Measurements from ENCODE around the gene CACNA1I.

The CACNA1I gene

DNA sequence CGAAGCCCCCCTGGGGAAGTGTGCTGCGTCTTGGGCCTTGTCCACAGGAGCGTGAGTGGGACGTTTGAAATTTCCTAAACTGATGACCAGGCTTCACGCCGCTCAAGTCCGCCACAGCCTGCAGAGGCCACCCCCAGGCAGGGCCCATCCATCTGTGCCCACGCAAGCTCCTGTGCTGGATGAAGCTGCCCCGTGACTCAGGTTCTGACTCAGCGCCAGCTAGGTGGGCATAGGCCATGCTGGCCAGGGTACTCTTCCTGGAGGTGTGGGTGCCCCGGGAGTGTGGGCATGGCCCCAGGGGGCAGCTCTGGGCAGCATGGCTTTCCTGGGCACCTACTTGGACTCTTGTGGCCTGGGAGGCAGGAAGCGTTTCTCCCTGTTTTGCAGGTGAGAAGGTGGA, 134.8 kb downstream of the CACNA1I start:
- DNase-seq = no peak

DNA sequence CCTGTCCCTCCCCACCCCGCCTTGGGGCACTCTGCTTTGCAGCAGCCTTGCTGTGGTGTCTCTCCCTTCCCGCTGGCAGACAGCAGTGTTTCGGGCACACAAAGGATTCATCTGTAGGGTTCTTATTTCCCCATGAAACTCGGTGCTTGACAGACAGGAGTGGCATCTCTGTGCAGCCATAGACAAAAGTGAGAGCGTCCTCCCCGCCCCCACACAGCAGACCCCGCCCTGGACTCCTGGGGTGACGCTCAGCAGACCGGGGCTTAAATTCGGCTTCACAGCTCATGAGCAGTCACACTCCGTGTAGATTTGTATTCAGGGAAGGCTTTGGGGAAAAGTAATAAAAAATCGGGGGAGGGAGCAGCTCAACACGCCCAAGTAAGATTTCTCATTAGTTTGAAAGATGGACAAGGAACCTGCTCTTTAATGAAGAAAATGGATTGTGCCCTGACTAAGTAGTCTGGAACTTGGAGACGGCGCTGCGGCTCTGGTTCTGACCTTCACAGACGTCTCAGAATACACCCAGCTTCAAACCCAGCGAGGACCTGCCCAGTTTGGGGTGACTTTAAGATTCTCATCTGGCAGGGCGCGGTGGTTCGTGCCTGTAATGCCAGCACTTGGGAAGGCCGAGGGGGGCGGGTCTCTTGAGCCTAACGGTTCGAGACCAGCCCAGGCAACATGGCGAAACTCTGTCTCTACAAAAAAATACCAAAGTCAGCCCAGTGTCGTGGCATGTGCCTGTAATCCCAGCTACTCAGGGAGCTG, 136.0 kb downstream of the CACNA1I start:
- no peak for DNase-seq

DNA sequence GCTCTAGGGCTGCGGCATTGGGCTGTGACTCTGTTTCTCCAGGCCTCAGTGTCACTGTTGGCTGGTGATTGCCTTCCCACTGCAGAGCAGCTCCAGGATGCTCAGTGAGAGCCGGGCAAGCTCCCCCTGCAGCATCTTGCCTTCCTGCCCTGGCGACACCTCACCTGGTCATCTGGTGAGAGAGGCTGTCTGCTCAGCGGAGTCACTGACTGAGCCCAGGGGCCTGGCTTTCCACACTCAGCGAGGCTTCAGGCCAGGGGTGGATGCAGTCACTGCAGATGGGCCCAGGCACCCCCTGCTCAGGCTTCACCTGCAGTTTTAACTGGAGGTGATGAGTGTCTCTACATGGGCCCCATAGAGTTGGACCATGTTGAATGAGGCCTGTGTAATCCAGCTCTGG, 136.8 kb downstream of the CACNA1I start:
- no peak for DNase-seq

DNA sequence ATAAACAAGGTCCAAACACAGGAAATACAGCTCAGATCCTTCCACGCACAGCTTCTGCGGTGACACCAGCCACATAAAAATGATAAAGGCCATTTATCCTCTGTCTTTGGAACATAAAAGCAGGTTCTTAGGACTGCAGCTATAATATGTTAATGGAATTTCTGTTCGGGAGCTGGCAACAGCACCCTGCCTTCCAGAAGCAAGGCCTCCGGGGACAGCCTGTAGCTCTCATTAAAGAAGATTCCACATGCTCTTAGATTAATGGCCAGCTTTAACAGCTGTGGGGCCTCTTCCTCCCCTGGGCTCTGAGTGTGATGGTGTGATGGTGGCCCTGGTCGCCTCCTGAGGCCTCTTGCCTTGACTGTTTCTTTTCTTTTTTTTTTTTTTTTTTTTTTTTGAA, 137.3 kb downstream of the CACNA1I start:
- no peak for DNase-seq

DNA sequence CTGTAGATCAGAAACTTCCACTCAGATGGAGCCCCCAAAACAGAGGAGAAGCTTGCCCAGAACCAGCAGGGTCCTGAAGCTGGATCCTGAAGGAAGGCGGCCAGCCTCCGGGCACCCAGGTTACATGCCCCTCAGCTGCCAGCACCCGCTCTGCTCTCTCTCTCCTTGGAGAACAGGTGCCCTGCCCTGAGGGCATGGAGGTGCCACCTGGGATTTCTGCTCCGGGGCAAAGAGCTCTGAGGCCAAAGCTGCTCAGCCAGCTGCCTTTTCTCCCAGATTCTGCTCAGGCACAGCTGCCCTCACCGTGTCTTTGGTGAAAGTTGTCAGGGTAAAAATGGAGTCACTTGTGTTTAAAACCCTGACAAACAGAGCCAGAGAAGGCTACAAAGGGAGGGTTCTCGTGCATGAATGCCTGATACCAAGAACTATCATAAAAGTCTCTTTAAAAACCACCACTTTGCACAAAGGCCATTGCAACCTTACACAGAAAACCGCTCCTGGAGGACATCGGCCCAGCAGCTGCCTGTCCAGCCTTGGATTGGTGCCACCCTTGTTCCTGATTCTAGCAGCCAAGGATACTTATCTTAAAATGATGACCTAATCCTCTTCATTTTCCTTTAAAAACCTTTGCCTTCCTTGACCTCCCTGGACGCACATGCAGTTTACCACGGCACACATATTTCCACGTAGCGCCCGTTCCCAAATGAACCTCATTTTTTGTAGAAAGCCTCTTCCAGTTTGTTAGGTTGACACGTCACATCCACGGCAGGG, 140.0 kb downstream of the CACNA1I start:
- DNase-seq = no peak

DNA sequence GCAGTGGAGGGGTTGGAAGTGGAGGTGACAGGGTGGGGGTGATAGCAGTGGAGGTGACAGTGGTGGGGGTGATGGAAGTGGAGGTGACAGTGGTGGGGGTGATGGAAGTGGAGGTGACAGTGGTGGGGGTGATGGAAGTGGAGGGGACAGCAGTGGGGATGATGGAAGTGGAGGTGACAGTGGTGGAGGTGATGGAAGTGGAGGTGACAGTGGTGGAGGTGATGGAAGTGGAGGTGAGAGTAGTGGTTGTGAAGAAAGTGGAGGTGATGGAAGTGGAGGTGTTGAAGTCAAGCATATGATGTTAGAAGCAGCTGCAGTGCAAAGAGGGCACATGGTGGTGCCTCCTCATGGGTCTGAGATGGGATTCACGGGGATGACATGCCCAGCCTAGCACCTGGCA, 141.5 kb downstream of the CACNA1I start:
- DNase-seq = no peak

DNA sequence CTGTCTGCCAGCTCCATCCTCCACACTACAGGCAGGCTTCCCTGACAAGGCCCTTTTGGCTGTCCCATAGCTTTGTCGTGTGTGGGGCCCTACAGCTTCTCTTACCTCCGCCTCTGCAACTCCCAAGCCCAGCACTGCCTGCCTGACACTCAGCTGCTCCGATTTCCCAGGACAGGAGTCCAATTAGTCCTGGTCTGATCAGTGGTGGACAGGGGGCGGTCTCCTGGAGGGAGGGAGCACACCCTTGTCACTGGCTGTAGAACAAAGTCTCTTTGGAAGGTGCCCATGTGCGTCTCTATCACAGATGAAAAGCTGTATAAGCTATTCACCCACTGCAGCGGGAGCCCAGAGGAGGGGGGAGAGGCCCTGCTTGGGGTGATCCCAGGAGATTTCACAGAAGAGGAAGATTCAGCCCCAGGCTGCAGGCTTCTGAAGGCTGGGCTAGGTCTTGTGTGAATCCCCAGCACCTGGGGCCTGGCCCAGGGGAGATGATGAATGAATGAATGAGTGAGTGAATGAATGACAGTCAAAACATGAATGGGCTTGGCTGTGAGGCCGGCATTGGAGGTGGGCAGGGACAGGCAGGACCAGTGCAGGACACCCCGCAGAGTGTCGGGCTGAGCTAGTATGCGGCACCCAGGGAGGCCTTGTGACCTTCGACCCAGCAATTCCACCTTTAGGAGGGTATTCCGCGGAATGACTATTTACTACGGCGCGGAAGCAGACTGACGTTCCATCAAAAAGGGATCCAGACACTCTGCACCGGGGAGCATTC, 142.4 kb downstream of the CACNA1I start:
- no peak for DNase-seq

DNA sequence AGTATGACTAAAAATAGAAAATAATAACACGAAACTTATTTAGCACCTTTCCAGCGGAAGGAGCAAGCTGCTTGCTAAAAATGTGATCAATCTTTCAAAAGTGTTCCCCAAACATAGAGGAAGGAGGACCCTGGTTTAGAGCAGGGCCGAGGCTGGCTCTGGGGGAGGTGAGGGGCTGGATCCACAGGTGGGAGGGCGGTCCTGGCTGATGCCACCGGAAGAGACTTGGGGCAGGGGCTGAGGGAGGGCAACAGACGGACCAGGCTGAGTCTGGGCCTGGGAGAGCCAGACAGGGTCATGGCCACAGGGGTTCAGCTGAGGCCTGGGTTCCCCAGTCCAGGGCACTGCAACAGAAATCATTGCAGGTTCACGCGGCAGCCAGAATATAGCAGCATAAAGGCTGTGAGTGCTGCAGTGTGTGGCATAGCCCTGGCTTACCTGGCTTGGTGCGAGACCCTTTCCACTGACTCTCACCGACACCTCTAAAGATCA, 143.3 kb downstream of the CACNA1I start:
- no peak for DNase-seq

DNA sequence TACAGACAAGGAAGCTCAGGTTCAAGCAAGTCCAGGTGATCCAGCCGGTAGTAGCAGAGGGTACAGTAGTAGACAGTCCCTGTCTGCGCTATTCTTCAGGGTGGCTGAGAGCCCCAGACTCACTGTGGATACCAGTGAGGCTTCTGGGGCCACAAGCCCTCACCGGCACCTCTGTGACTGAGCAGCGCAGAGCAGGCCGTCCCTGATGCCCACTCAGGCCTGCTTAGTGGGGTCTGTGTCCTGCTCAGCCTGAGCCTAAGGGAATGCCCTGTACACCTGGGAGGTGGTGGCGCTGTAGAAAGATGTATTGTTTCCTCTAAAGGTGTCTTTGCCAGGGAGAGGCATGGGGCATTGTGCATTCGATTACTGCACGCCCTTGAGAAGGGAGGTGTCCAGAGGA, 143.8 kb downstream of the CACNA1I start:
- no peak for DNase-seq

DNA sequence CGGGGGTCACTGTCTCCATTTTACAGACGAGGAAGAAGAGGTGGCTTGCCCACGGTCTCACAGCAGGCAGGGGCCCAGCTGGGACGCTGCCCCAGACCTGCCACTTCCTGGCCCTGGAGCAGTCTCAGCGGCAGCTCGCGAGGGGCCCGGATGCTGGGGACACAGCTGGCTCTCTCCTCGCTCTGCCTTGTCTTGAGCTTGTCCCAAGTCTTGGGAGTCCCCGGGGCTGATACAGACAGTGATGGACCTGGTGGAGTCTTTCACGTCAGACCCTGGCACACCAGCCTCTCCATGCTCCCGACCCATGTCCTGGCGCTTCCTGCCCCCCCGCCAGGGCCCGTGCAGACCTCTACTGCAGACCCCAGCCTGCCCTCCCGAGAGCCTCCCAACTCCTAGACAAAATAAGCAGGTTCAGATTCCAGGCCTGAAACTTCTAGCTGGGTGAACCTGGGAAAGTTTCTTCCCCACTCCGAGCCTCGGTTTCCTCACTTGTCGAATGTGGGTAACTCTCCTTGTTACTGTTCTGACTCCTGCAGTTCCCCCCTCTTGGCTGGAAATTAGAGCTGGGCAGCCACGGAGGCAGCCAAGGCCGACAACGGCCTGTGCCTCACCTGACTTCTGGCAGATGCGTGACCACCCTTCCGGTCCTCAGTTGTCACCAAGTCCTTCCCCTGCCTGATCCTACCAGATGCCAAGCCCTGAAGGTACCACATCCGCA, 145.4 kb downstream of the CACNA1I start:
- no peak for DNase-seq

DNA sequence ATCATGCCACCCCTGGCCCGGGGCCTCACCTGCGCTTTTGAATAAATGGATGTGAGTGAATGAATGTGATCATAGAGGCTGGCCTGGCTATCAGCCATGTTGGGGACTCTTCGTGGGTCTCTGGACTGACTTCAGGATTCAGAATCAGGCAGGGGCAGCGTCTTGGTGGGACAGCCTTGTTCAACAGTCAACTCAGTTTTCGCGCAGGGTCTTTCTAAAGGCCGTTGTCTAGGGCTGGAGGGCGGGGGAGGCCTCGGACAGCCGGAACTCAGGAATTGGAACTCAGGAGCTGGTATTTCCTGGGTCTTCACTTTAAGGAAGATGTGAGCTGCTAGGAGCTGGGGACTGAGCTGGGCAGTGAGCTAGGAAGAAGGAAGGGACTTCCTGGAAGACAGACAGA, 146.0 kb downstream of the CACNA1I start:
- no peak for DNase-seq

DNA sequence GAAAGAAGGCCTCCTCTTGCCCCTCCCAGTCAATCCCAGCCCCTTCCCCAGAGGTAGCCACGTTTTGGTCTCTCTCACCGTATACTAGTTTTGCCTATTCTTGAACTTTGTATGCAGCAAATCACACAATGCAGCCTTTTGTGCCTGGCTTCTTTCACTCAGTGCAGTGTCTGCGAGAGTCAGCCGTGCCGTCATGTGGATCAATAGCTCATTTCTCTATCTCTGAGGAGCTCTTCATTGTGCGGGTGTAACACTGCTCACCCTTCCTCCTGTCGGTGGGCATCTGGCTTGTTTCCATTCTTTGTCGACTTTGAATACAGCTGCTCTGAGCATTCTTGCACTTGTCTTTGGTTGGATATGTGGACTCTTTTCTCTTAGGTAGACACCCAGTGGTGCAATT, 146.5 kb downstream of the CACNA1I start:
- DNase-seq = peak; percentile 5

DNA sequence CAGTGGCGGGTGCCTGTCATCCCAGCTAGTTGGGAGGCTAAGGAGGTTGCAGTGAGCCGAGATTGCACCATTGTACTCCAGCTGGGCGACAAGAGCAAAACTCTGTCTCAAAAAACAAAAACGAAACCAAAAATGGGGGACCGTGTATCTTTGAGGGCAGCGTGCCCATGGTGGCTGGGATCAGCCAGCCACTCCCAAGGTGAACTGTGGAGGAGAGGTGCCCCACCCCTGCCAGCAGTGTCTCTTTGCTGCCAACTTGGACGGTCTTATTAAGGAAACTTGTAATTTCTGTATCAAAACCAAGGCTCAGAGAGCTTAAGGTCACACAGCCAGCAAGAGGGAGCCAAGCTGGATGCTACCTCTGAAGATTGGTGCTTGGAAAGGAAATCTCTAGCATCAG, 147.7 kb downstream of the CACNA1I start:
- no peak for DNase-seq

DNA sequence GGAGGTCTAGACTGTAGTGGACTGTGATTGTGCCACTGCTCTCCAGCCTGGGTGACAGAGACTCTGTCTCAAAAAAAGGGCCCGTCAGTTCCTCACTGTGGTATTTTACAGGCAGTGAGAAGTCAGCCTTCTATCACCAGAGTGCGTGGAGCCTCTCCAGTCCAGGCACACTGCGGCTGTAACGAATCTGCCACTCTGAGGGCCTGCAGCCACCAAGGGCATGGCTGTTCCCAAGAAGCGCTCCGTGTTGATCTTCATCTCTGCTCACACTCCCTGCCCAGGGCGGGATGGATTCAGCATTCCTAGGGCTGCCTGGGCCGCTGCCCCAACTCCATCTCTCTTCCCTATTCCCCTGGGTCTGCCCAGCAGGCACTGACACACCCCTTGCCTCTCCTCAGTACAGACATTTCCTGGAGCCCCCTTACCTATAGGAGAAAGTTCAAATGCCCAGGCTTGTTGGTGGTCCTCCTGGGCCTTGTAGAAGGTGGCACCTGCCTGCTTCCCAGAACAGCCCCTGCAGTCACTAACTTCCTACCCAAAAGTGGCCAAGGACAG, 148.4 kb downstream of the CACNA1I start:
- no peak for DNase-seq

DNA sequence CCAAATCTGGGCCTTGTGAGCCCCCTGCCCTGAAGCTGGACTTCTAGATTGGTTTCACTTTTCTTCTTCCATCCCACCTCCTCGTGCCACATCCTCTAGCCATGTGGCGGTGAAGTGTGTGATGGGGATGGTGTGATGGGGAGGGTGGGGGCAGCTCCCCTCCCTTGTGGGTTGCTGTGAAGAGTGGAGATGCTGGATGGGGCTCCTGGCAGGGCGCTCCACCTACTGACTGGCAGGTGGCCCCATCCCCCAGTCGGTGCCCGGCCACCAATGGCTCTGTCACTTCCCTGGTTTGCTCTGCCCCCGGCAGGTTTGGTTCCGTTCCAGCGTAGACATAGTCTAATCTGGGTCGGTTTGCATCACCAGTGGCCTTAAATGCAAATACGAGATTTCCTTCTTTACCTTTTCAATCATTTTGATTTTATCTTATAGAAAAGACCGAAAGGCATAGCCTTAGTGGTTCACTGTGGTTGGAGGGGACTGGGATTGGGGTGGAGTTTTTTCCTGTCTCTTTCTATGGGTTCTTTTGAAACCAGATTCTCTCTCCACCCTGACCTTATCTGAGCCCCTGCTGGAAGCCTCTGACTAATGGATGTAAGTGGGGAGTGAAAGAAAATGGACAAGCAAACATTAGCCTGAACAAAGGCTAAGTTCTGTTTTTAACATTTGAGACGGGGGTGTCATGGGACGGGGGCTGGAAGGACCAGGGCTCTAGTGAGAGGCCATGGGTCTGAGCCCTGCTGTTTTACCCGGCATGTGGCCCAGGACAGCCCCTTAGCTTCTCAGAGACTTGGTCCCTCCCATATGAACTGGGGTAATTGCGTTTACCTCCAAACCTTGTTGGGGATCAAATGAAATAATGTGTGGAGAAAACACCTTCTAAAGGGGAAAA, 149.3 kb downstream of the CACNA1I start:
- no peak for DNase-seq

DNA sequence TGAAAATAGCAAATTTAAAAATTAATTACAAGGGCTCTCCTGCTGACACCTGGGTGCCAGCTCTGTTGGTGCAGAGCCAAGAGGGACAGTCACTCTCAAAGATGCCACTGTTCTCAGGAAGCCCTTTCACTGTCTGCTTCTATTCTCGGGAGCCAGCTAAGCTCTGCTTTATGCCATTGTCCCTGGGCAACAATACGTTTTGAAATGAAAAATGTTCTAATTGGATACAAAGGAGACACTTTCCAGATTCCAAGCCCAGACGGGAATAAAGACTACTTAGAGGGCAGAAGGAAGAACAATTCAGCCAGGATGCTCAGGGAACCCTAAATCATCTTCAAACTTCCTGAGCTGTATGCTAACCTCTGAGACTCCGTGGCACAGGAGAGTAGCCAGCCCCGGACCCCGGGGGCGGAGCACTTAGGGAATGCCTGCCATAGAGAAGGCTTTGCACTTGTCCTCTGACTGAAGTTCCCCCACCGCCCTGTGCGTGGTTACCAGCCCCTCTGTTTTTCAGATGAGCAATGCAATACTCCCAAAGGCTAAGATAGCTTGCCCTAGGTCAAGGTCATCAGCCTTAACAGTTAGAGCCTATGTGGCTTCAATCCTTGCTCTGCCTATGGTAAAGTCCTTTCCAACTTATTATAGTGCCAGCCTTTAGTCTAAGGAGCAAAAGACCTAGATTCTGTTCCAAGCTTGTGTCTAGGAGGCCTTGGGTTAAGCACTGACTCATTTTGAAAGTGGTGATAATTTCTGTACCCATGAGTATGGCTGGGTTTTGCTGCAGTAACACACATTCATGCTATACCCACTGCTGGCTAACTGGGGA, 150.9 kb downstream of the CACNA1I start:
- DNase-seq = no peak

DNA sequence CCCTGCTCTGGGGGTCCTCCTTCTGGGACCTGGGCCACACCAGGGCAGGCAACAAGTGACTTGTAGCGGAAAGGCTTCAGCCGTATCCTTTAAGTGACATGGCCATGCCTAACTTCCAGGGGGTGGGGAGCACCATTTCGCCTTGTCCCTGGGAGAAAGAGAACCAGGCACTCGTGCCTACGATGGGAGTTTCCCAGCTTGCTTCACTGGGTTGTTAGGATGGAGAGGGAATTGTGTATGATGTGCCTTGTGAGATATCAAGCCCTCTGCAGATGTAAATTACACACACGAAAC, 151.4 kb downstream of the CACNA1I start:
- no peak for DNase-seq

DNA sequence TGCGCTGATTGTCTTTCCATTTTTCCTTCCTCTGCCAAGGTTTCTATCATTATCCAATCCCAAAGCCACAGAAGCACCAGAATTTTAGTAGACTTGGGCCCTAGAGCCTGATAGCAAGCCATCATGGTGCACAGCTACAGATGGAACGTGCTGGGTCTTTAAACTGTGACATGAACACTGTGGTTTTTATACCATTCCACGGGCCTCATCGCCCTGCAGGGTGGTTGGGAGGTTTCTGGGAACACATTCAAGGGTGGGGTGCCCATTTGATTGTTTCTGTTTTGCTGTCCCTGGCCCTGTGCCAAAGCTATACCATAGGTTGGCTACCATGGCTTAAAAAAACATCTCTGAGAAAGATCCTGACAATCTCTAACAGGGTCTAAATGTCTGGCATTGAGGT, 151.9 kb downstream of the CACNA1I start:
- no peak for DNase-seq

DNA sequence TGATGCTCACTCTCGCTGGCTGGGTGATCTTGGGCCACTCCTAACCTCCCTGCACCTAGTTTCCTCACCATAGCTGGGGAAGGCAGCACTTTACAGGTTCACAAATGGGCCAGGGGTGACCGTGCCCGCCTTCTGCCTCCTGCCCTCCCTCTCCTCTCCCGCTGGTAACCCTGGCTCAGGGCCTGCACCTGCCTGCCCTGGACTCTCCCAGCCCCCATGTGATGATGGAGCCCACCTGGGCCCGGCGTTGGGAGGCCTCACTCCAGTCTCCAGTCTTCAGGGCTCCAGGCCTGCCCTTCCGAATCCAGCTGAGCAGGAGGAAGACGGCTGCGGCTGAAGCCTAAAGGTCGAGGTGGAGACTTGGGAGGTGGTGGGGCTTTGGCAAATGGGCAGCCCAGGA, 152.9 kb downstream of the CACNA1I start:
- no peak for DNase-seq

DNA sequence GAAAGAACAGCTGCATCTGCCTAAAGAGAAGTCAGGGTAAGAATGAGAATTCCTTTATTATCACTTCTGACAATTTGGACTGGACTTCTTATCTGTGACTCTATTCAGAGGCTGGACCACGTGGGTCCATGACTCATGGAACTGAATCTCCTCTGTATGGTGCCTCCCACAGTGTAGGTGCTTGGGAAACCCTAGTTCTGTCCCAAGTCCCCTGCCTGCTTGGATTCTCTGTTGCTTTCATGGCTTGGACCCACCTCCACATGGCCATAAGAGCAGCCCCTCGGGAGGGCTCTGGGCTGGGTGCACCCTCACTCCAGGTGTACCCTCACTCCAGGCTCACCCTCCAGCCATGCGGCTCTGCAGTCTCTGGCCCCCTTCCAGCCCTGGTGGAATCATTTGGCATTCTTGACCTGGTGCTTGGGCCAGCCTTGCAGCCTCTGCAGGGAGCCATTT, 153.4 kb downstream of the CACNA1I start:
- no peak for DNase-seq

DNA sequence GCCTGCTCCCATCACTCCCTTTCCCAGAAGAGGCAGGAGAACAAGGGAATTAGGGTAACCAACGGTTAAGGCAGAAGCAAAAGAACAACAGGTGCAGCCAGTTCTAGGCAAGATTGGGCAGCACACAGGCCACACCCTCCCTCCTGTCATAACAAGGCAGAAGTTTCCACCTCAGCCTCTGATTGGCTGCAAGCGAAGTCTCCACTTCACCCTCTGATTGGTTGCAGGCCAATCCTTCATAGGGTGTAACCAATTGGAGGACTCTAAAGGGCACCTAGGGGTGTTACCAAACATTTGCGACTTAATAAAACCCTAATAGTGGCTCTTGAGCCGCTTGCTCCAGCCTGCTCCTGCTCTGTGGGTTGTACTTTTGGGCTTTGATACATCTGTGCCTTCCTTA, 153.8 kb downstream of the CACNA1I start:
- DNase-seq = no peak

Measured in NCI-H526 treated with DMSO at 0.1 percent for 48 hours (cell line).